IPS DF 4.7 (cell line): ENCODE data around the gene NLRP3.
"Not testable (repeated sequence)": the region's sequence is repeated elsewhere in the genome, so short reads cannot be mapped to it uniquely, and the experiment has no call there.

Experiments
- DNase-seq: peaks from one replicate; pipeline ENCODE4 v3.0.0-alpha.2; 2013; ENCODE audit warnings: low spot score; ENCODE audit errors: extremely low read depth

NLRP3 gene

DNA sequence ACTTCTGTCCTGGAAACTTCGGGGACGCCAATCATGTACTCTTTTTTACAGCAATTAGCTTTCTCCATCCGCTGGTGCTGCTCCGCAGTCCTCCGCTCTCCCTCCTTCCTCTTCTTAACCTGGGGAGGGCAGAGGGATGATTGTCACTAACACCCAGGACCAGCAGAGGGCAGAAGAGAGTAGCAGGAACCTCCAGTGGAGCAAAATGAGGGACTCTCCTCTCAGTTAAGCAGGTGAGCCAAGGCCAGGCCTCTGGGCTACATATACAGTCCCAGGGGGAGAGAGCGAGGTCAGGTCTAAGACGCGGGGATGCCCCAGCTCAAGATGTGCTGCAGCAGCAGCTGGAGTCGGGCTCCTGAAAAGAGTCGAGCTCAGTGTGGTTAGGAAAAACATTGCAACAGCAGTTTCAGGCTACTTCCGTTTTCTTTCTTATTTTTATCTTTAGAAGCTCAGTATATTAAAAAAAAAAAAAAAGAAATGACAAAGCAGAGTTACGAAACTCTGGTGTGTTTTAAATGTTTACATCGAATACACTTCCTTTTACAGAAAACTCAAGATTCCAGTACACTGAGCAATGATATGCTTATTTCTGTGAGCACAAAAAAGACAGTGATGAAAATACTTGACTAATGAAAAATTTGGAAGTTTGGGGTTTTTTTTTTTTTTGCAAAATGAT lies 25.7 kb upstream of the NLRP3 start:
- peak; percentile 82 for DNase-seq

DNA sequence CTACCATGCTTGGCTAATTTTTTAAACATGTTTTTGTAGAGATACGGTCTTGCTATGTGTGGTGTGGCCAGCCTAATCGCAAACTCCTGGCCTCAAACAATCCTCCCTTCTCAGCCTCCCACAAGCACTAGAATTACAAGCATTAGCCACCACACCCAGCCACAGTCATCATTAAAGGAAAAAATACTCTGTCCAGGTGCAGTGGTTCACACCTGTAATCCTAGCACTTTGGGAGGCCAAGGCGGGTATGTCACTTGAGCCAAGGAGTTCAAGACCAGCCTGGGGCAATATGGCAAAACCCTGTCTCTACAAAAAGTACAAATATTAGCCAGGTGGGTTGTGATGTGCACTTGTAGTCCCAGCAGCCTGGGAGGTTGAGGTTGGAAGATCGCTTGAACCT lies 25.0 kb upstream of the NLRP3 start:
- no peak for DNase-seq

DNA sequence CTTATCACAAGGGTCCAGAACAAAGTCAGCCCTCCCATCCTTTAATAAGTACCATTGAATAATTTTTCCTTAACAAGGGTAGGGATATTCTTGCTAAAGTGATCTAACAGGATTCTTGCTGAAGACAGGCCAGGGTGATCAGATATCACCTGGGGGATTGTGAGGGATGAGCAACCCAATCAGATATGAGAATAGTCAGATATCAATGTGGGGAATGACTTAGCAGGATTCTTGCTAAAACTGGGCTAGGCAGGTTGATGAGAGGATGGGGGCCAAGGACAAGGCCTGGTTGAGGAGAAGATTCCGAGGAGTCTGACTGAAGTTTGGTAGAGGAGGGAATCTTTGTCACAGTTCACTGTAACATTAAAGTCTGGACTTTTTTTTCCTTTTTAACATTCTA lies 23.9 kb upstream of the NLRP3 start:
- DNase-seq = no peak

DNA sequence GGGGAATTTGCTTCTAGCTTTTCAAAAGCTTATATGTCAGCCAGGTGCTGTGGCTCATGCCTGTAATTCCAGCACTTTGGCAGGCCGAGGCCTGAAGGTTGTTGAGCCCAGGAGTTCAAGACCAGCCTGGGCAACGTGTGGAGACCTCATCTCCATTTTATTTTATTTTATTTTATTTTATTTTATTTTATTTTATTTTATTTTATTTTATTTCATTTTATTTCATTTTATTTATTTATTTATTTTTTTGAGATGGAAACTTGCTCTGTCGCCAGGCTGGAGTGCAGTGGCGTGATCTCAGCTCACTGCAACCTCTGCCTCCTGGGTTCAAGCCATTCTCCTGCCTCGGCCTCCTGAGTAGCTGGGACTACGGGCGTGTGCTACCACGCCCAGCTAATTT lies 20.9 kb upstream of the NLRP3 start:
- not testable (repeated sequence) for DNase-seq

DNA sequence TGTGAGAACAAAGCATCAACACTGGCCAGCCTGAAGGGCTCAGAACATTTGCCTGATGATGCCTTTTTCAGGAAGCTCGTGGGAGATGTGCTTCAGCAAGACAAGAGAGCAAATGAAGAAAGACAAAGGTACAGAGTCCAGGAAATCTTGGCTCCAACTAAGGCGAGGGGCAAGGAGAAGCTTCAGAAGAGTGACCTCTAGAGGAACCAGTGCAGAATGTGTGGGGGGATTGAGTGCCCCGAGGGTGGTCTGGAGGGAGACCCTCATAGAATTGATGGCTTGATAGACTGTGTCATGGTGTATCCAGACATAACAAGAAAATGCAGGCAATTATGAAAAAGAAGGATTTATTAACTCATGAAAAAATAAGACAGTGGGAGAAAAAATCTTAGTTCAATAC lies 15.3 kb upstream of the NLRP3 start:
- no peak for DNase-seq

DNA sequence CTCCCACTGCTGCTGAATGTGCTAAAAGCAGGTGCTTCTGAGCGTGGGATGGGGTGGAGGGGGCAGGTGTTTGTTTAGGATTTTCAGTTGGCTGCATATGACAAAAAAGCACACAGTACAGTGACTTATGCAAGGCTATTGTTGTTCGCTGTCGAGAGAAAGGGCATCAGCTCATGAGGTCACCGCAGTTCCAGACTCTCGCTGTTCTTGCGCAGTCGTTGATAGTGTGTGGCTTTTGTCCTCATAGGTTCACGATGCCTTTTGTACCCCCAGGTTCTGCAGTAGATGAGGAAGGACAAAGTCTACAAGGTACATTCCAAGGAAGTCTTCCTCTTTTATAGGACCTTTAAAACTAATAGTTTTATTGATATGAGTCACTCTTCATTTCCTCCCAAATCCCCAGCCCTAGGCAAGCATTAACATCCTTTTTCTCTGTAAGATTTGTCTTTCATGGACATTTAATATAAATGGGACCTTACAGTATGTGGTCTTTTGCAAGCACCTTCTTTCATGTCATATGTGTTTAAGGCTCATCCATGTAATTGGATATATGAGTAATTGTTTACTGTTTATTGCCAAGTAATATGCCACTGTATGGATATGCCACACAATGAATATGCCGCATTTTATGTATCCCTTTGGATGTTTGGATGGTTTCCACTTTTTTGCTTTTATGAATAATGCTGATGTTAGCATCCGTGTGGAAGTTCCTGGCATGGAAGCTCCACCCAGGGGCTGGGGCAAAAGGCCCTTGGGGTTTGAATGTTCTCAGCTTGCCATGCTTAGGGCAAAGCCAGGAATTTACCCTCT lies 14.5 kb upstream of the NLRP3 start:
- no peak for DNase-seq

DNA sequence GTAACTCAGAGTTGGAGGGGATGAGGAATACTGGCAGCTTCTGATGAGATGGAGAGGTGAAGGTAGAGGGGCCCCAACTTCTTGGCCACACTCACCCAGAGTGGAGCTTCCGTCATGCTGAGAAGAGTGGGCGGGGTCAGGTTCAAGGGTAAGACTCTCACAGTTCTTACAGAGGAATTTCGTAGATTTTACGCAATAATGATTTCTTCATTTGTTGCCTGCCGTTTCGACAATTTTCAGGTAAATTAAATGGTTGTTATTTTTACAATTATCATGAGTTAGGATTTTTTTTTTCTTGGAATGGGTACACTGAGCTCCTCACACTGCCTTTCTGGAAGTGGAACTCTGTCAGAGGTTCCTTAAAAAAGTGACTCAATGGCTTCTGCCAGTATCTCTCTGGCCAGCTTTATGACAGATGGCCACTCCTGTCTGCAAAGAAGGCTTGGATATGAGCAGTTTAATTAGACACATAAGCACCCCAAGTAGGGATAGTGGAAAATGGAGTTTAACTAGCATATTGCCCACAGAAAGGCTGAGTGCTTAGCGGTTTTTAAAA lies 13.8 kb upstream of the NLRP3 start:
- no peak for DNase-seq

DNA sequence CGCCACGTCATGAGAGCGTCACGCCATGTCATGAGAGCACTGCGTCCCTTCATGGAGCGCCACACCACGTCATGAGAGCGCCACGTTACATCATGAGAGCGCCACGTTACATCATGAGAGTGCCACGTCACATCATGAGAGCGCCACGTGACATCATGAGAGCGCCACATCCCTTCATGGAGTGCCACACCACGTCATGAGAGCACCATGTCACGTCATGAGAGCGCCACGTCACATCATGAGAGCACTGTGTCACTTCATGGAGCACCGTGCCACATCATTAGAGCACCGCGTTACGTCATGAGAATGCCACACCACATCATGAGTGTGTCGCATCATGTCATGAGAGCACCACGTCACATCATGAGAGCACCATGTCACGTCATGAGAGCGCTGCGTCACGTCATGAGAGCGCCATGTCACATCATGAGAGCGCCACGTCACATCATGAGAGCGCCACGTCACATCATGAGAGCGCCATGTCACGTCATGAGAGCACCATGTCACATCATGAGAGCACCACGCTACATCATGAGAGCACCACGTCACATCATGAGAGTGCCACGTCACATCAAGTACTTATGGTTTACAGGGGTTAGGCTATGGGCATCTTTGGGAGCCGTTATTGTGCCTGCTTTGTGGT lies 9.8 kb upstream of the NLRP3 start:
- DNase-seq = no peak

DNA sequence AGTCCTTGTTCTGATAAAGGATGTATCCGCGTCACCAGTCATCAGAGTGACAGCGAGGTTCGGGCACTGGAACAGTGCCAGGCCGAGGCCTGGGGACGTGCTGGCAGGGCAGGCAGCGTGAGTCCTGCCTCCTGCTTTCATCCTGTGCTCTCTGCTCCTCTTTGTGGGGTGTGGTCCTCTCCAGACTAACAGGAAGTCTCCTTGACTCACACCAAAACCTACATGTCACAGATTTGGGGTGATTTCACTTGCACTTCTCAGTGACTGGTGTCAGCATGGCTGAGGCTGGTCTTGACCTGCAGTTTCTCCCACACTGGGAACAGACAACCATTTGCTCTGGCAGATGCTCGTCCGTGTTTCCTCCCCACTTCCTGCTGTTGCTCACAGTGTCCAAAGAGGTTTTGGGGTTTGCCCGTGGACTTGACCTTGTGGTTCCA lies 8.8 kb upstream of the NLRP3 start:
- no peak for DNase-seq

DNA sequence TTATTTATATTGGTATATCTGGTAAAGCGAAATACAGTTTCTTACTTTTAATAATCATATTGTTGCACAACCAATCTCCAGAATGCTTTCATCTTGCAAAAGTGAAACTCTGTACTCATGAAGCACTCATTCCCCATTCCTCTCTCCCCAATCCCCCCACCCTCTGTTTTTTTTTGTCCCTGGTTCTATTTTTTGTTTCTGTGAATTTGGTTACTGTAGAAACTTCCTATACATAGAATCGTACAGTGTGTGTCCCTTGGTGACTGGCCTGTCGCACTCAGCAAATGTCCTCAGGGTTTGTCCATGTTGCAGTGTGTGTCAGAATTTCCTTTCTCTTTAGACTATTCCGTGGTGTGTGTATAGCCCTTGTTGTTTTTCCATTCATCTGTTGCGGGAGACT lies 7.9 kb upstream of the NLRP3 start:
- no peak for DNase-seq

DNA sequence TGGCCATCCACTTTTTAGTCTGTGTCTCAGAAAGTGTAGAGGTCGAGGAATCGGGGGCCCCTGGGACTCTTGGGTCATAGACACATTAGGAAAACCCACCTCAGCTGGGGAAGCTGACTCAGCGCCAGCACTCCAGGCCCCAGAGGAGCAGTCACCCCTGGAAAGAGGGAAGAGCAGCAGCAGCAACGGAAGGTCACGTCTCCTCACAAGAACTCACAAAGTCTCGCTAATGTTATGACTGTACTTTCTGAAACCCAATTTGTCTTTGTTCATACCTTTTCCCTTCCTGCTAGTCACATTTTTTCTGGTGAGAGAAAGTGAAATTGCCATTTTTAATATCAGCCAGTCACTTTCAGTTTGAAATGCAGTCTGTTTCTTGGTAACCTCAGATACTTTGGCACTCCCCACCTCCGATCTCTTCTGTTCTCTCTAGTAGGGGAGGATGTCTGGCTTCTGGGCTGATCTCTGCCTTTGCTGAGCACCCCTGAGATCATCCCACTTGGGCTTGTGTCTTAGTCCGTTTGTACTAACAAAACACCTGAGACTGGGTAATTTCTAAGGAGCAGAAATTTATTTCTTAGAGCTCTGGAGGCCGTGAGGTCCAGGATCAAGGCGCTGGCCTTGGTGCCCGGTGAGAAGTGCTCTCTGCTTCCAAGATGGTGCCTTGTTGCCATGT lies 6.0 kb upstream of the NLRP3 start:
- no peak for DNase-seq

DNA sequence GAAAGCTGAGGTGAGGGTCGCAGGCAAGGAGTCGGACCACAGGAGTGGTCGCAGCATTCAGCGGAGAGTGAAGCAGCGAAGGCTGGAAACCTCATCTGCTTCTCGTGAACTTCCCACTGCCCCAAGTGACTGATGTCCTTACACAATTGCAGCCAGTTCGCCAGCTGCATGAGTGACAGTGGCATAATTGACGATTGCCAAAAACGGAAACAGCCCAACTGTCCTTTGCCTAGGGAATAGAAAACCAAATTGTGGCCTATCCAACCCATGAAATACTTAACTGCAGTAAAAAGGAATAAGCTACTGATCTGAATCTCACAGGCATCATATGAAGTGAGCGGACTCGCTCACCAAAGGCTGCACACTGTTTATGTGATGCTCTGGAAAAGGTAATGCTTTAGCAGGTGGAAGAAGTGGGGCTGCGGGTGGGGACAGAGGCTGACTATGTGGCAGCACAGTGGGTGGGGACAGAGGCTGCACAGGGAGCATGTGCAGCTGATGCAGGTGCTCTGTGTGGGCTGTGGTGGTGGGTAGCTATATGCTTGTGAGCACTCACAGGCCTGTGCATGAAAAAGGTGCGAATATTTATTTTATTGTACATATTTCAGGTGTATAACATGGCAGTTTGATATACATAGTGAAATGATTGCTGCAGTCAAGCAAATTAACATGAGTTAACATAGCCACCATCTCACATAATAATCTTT lies 4.2 kb upstream of the NLRP3 start:
- DNase-seq = no peak

DNA sequence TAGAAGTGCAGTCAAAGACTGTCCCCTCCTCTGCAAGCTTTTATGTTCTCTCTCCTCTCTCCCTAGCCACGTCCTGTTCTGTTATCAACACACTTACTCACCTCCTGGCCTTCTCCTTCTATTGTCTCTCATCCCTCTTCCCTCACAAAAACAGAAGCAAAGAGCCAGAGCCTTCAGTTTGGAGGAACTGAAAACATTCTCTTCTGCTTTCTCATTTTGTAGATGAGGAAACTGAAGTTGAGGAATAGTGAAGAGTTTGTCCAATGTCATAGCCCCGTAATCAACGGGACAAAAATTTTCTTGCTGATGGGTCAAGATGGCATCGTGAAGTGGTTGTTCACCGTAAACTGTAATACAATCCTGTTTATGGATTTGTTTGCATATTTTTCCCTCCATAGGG lies 1.9 kb downstream of the NLRP3 start:
- DNase-seq = no peak

DNA sequence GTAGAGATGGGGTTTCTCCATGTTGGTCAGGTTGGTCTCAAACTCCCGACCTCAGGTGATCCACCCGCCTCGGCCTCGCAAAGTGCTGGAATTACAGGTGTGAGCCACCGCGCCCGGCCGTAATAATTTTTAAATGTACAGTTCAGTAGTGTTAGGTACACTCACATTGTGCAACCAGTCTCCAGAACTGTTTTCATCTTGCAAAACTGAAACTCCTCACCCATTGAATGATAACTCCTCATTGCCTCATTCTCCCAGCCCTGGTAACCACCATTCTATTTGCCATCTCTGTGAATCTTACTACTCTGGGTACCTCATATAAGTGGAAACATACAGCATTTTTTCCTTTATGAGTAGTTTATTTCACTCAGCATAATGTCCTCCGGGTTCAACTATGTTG lies 3.4 kb downstream of the NLRP3 start:
- DNase-seq = no peak

DNA sequence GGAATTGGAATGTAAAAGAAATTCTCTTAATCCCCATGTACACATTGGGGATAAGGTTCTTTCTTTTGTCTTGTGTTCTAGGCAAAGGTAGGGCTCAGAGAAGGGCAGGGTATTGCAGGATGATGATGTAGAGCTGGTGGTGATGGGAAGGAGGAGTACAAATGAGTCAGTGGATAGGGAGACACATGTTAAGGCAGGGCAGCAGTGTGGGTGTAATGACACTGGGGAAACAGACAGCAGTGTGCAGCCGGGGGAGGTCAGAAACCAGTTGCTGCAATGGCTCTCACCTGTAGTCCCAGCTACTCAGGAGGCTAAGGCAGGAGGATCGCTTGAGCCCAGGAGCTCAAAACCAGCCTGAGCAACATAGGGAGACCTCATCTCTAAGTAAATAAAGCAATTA lies 5.1 kb downstream of the NLRP3 start:
- DNase-seq = no peak

DNA sequence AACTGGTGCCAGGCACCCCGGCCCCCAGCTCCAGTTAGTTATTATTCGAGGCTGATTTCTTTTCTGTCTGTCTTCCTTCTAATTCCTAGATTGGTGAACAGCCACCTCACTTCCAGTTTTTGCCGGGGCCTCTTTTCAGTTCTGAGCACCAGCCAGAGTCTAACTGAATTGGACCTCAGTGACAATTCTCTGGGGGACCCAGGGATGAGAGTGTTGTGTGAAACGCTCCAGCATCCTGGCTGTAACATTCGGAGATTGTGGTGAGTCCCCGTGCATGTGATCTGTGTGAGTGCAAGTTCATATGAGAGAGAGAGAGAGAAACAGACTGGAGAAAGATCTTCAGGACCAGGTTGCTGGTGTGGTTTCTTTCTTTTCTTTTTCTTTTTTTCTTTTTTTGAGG lies 13.5 kb downstream of the NLRP3 start:
- DNase-seq = no peak

DNA sequence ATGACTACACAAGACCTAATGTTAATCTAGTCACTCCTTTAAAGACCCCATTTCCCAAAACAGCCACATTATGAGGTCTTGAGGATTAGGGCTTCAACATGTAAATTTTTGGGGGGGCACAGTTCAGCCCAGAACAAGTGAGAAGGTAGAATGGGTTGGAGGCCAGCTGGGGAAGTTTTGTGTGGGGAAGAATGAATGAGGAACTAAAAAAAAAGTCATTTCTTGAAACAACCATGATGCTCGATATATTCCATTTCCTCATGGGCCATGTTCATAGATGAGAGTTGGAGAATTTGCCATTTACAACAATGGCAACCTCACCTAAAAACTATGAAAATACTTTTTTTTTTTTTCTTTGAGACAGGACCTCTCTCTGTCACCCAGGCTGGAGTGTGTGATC lies 14.5 kb downstream of the NLRP3 start:
- no peak for DNase-seq

DNA sequence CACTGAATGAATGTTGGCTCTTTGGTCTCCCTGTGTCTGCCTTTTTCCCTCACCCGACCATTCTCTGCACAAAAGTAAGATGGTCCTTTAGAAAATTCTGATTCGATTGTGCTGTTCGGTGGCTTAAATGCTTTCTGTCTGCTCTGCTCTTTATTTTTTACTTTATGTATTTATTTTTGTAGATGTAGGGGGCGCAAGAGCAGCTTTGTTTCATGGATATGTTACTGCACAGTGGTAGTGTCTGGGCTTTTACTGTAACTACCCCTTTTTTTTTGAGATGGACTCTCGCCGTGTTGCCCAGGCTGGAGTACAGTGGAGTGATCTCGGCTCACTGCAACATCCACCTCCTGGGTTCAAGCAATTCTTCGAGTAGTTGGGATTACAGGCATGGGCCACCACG lies 15.7 kb downstream of the NLRP3 start:
- DNase-seq = no peak

DNA sequence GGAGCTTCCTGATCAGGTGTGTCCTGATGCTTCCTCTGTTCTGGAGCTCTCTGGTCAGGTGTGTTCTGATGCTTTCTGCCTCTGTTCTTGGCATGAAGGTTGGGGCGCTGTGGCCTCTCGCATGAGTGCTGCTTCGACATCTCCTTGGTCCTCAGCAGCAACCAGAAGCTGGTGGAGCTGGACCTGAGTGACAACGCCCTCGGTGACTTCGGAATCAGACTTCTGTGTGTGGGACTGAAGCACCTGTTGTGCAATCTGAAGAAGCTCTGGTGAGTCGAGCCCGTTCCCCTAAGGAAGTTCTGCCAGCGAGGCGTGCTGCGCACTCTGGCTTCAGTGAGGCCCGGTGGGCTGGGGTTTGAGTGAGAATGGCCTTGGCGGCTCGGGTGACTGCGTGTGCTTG lies 18.0 kb downstream of the NLRP3 start:
- DNase-seq = no peak

DNA sequence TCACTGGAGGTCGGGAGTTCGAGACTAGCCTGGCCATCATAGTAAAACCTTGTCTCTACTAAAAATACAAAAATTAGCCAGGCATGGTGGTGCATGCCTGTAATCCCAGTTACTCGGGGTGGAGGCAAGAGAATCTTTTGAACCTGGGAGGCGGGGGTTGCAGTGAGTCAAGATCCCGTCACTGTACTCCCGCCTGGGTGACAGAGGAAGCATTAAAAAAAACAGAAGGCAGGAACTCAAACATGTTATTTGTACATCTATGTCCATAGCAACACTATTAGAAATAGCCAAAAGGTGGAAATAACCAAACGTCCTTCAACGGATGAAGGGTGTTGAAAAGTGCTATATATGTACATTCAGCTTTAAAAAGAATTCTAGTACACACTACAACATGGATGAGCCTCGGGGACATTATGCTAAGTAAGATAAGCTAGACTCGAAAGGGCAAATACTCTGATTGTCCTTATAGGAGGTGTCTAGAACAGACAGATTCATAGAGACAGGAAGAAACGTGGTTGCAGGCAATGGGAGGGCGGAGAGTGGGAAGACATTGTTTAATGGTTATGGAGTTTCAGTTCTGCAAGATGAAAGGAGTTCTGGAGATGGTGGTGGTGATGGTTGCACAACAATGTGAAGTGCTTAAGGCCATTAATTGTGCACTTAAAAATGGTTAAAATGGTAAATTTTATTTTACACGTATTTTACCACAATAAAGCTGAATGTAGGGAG lies 19.2 kb downstream of the NLRP3 start:
- no peak for DNase-seq
